HG03135 (cell line): ENCODE measurements around the gene ZHX3.

Experiments used
- ATAC-seq: cut with Tn5 transposase; IDR thresholded peaks from one replicate; pipeline ENCODE4 v1.9.1; 2021; ENCODE audit warnings: mild to moderate bottlenecking, moderate library complexity; ENCODE audit not compliant: unreplicated experiment

Gene ZHX3

DNA sequence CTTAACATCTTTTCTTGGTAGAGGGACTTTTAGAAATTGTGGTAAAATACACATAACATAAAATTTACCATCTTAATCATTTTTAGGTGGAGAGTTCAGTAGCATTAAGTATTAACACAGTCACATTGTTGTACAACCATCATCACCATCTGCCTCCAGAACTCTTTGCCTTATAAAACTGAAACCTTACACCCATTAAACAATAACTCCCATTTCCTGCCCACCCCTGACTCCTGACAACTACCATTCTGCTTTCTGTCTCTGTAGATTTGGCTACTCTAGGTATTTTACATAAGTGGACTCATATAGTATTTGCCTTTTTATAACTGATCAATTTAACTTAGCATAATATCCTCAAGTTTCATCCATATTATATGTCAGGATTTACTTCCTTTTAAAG is 88.7 kb downstream of the ZHX3 start:
- ATAC-seq = no peak

- no peak for ATAC-seq
Observed at GRCh38 chr20:41226426-41226825, 91.1 kb downstream of the ZHX3 start.

DNA sequence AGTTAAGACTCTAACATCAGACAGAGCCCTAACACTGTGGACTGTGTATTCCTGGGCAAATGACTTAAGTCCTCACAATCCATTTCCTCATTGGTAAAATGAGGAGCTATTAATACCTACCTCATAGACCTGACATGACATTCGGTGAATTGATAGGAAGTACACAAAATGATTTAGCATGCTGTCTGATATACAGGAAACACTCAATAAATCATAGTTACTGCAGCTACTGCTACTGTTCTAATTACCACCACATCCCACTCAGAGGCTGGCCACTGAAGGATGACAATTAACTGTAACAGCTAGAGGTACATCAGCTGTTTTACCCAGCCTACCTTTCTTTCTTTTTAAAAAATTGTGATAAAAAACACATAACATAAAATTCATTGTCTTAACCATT is 92.4 kb downstream of the ZHX3 start:
- ATAC-seq = no peak

GRCh38 chr20:41224281-41224680 is 93.2 kb downstream of the ZHX3 start:
- ATAC-seq = no peak

DNA sequence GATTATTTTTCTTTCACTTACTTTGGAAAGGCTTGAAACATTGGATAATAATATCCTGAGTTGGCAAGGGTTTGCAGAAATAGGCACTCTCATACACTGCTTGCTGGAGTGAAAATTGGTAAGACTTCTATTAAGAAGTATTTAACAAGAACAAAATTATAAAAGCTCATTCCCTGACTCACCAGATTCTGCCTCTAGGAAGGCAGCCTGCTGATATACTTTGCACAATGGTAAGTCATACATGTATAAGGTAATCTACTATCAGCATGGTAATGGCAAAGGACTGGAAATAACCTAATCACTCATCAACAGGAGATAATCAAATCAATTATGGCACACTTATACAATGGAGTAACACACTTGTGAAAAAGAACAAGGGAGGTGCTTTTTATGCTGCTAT is 94.4 kb downstream of the ZHX3 start:
- no peak for ATAC-seq

DNA sequence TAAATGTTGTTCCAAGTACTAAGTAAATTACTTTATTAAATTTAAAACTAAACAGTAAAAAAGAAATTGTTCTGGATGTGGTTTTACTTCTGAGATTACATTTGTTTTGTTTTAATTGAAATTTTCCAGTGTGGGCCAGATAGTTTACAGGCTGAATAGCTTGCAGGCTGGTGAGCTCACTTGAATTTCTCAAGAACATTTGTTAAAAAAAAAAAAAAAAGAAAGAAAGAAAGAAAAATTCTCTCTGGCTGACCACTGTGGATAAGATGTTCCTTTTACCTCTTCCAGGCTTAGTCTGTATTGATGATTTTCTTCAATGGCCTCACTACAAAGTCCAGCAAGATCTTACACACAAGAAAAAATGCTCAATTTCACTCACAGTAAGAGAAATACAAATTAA is 94.8 kb downstream of the ZHX3 start:
- no peak for ATAC-seq

- ATAC-seq = no peak
Observed at GRCh38 chr20:41222296-41222695, 95.2 kb downstream of the ZHX3 start.

DNA sequence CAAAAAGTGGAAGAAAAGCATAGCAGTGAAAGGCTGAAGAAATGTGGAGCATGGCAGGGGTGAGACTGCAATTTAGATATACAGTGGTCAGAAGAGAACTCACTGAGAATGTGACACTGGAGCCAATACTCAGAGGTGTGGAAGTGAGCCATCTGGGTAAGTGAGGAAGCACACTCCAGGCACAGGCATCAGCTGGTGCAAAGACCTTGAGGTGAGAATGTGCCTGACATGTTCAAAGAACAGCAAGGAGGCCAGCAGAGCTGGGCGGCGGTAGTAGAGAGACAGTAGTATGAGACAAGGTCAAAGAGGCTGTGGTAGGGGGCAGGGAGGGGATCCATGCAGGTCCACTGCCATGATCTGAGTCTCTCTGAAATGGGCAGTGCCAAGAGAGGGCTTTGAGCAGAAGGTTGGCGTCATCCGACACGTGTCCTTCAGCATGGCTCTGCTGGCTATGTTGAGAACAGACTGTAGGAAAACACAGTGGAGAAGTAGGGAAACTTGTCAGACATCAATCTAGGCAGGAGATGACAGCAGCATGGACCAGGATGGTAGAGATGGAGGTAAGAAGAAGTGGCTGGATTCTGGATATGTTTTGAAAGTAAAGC is 95.8 kb downstream of the ZHX3 start:
- no peak for ATAC-seq

DNA sequence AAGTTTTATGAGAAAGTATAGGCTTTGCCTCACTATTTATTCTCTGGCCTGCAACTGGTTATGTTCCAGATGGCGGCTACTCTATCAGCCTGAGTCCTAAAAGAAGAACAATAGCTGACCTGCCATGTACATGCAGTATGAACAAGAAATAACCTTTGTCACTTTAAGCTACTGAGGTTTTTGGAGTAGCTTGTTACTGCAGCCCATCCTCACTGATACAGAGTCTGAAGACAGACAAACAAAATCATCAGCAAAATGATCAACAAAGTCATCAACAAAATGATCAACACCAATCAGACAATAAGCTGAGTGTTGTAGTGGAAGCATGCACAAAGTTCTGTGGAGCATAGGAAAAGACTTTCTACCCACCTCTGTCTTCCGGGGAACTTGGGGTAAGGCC is 97.7 kb downstream of the ZHX3 start:
- ATAC-seq = no peak

DNA sequence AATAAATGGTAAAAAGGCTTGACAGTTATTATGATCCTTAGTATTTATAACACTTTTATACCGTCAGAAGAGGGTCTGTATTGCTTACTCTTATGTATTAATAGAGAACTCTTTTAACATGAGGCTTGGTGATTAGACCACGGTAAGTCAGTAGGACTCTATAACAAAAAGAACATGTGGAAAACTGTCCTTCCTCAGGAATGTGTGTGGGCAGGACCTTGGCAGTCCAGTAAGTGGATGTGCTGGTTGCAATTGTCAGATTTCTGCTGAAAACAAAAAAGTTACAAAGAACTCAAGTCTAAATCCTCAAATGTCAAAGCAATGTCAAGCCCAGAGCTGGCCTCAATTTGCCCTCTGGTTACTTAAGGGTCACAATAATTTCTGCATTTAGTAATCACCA is 99.1 kb downstream of the ZHX3 start:
- ATAC-seq = no peak

DNA sequence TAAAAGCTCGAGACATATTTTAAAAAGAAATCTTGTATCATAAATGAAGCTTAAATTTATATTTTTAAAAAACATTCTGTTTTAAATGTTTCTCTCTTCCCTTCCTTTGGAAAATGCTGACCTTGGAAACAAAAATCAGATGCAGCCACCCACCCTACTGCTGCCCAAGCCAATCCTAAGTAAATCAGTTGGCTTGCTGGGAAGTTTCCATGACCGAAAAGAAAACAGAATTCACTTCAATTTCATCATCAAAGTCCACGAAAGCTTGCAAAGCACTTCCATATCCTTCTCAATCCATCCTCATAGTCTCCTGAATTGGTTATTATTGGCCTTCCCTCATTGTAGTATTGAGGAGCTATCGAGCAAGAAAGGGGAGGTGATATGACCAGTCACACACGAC is 100.1 kb downstream of the ZHX3 start:
- no peak for ATAC-seq

- ATAC-seq = no peak
Observed at GRCh38 chr20:41214666-41215065, 102.9 kb downstream of the ZHX3 start.

- no peak for ATAC-seq
Observed at GRCh38 chr20:41214202-41214601, 103.3 kb downstream of the ZHX3 start.

DNA sequence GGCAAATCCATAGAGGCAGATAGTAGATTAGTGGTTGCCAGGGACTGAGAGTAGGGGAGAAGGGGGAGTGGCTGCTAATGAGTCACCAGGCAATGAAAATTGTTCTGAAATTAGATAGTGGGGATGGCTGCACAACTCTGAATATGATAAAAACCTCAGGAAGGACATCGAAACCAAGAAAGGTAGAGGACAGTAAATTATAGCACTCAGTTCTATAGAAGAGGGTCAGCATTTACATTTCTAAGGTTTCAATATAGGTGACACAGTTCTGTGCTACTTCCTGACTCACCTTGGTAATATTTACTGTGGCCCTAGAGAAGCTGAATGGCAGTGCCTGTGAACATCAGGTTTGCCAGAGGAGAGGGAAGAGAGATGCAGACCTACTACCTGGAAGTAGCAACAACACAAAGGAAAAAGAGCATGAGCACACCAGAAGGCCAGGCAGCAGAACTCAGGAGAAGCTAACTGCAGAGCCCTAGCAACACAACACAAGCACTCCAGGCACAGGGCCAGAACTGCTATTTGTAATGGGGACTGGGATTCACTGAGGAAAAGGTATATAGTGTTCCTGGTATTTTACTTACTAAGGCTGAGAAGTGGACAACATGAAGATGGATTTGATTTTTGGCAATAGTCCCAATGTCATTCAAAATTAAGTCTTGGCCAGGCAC is 104.2 kb downstream of the ZHX3 start:
- no peak for ATAC-seq

DNA sequence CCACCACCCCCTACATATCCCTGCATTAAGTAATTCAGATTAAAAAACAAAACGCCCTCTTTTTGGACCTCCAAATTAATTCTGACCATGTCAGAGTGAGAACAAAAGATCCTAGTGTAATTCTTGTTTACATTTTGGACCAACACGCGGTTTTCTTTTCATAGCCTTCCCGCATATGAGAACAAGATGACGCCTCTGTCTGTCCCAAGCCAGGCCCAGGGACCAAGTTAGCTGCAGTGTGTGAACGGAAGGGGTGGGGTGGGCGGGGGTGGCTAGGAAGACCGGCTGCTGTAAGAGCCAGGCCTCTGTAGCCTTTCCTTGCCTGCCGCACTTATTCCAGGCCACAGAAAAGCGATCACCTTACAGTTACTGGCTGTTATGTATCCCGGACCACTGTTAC is 112.2 kb downstream of the ZHX3 start:
- no peak for ATAC-seq

DNA sequence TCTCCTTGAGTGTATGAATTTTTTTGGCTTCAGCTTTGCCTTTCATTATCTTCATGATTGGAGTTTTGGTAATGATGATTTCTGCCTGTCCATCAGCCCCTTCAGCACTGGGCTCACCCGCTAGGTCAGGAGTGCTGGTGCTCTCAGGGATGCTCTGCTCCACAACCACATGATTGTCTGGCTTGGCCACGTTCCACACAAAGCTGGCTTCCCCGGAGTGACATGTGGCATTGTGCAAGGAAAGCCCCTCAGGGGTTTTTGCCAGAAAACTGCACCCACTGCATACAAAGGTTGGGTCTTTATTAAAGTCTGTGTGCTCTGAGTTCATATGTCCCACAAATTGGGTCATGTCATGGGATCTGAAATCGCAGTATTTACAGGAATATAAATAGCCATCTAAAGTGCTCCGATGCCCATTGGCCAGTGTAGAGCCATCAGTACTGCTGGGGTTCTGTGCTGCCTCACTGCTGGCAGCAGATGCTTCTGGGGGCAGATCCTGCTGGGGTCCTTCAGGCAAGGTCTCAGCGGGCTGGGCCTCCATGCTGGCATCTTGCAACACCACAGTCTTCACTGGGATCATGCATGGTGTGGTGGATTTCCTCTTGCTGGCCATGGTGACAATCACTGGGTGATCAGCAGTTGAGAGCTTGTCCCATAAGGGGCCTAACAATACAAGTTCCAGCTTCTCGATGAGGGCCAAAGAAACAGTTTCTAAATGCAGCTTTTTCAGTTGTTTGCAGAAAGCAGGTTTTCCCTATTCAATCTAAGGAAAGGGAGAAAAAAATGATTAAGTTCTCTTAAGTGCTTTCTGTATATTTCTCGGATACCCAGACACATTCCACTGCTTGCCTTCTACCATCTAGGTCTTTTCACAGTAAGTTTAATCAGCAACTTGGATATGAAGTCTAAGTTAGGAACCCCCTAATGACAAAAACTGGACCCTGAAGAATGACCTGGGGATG is 112.9 kb downstream of the ZHX3 start:
- no peak for ATAC-seq

- no peak for ATAC-seq
Observed at GRCh38 chr20:41203660-41204059, 113.9 kb downstream of the ZHX3 start.

DNA sequence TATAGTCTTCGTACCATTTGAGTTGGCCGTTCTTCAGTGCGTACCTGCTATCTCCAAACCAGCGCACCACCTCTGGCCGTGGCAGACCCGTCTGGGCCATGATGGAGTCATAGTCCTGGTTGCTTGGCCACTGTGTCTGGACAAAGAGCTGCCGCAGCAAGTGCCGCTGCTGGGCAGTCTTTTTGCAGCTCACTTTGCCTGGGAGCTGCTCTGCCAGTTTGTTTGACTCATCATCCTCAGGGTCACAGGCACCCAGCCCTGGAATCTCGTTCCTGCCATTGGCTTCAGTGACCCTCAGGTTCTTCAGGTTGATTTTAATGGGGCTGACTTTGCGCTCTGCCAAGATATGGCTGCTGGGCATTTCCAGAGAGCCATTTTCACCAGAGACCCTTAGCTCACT is 115.1 kb downstream of the ZHX3 start:
- ATAC-seq = no peak

DNA sequence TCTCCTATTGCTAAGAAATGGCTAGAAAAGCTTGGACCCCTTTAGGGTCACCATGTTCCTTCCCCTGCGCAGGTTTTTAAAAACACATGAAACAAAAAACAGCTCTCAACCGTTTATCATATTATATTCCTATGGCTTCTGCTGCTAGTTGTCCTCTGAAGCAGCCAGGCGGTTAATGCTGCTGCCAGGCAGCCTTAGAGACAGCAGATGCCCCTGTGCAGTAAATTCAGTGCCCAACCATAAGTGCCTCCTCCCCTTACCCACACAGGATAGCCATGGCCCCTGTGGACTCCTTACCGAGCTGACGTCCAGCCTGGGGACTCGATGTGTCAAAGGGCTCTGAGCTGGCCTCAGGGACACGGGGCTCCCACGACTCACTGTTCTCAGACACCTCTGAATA is 115.8 kb downstream of the ZHX3 start:
- ATAC-seq = no peak

- ATAC-seq = no peak
Observed at GRCh38 chr20:41200446-41201202, 116.9 kb downstream of the ZHX3 start.

GRCh38 chr20:41198443-41198842 is 119.1 kb downstream of the ZHX3 start:
- ATAC-seq = no peak
